HG03558 (cell line): ENCODE results near the gene MITF.
A peak's percentile ranks its signal among the peaks of the same experiment; 100 is the strongest.

Experiments
- ATAC-seq: cut with Tn5 transposase; IDR thresholded peaks from one replicate; pipeline ENCODE4 v1.9.1; 2021; ENCODE audit warnings: moderate number of reproducible peaks; ENCODE audit not compliant: unreplicated experiment; ENCODE audit errors: extremely low read depth

Gene MITF

GRCh38 chr3:69753179-69753775 lies 14.0 kb downstream of the MITF start:
- ATAC-seq, result no peak

GRCh38 chr3:69755795-69756194 lies 16.5 kb downstream of the MITF start:
- ATAC-seq, result no peak

- peak; percentile 44 for ATAC-seq
Observed at GRCh38 chr3:69761896-69762767, 22.9 kb downstream of the MITF start.

- no peak for ATAC-seq
Observed at GRCh38 chr3:69762768-69763229, 23.5 kb downstream of the MITF start.

GRCh38 chr3:69763458-69763857 lies 24.2 kb downstream of the MITF start:
- no peak for ATAC-seq

- no peak for ATAC-seq
Observed at GRCh38 chr3:69764121-69764741, 25.0 kb downstream of the MITF start.

GRCh38 chr3:69764861-69765260 lies 25.6 kb downstream of the MITF start:
- ATAC-seq, result no peak

- ATAC-seq, result no peak
Observed at GRCh38 chr3:69766638-69767037, 27.4 kb downstream of the MITF start.

- ATAC-seq, result no peak
Observed at GRCh38 chr3:69767571-69767970, 28.3 kb downstream of the MITF start.

- ATAC-seq, result no peak
Observed at GRCh38 chr3:69768438-69768837, 29.2 kb downstream of the MITF start.

- no peak for ATAC-seq
Observed at GRCh38 chr3:69770219-69770618, 31.0 kb downstream of the MITF start.

- no peak for ATAC-seq
Observed at GRCh38 chr3:69770976-69771634, 31.8 kb downstream of the MITF start.

GRCh38 chr3:69772152-69772867 lies 33.0 kb downstream of the MITF start:
- no peak for ATAC-seq

- no peak for ATAC-seq
Observed at GRCh38 chr3:69774029-69774428, 34.8 kb downstream of the MITF start.

- no peak for ATAC-seq
Observed at GRCh38 chr3:69775751-69776150, 36.5 kb downstream of the MITF start.

GRCh38 chr3:69776289-69776688 lies 37.0 kb downstream of the MITF start:
- no peak for ATAC-seq

- no peak for ATAC-seq
Observed at GRCh38 chr3:69776920-69777581, 37.8 kb downstream of the MITF start.

- ATAC-seq, result no peak
Observed at GRCh38 chr3:69777582-69777967, 38.3 kb downstream of the MITF start.

GRCh38 chr3:69781593-69781992 lies 42.3 kb downstream of the MITF start:
- ATAC-seq, result no peak
